Breast epithelium (tissue), 3 donors: ENCODE results near the gene HDC.

Source experiments
- POLR2A ChIP-seq: fragments of 450-650 bp; IDR thresholded peaks from one replicate; pipeline ENCODE4 v1.6.1; 2016; ENCODE audit warnings: antibody characterized with exemption, mild to moderate bottlenecking, moderate library complexity
- TF ChIP-seq, protein P1 (sequence below), 3 donors: fragments of 450-650 bp; IDR thresholded peaks; one replicate each; pipeline ENCODE4 v1.5.1; 2016 to 2017; ENCODE audit warnings: antibody characterized with exemption in 3 of 3, mild to moderate bottlenecking in 3 of 3, moderate library complexity in 3 of 3

- TF ChIP-seq, protein P1, sequence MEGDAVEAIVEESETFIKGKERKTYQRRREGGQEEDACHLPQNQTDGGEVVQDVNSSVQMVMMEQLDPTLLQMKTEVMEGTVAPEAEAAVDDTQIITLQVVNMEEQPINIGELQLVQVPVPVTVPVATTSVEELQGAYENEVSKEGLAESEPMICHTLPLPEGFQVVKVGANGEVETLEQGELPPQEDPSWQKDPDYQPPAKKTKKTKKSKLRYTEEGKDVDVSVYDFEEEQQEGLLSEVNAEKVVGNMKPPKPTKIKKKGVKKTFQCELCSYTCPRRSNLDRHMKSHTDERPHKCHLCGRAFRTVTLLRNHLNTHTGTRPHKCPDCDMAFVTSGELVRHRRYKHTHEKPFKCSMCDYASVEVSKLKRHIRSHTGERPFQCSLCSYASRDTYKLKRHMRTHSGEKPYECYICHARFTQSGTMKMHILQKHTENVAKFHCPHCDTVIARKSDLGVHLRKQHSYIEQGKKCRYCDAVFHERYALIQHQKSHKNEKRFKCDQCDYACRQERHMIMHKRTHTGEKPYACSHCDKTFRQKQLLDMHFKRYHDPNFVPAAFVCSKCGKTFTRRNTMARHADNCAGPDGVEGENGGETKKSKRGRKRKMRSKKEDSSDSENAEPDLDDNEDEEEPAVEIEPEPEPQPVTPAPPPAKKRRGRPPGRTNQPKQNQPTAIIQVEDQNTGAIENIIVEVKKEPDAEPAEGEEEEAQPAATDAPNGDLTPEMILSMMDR (IDR thresholded peaks at IDR 0.05): no peak
- no peak for TF ChIP-seq POLR2A
These were observed 13.0 kb upstream of the HDC start for GRCh38 chr15:50278496-50278895.
